Activated CD8-positive, alpha-beta T cell treated with anti-CD3 and anti-CD28 coated beads for 36 hours (primary cell): Measurements from ENCODE around the gene UGT8. TPM values are rescaled to one million over a fixed set of nuclear protein-coding genes. Genes with fewer than 3 reads are reported as not detected.

ENCODE experiments used
- ATAC-seq: fragments of 200-7000 bp; cut with Tn5 transposase; one replicate; pipeline ENCODE4 v1.10.0; 2021; ENCODE audit warnings: mild to moderate bottlenecking, moderate library complexity
- CTCF ChIA-PET: fragments of 350-600 bp; sonication (Branson Sonifier 250); formaldehyde crosslinking; loops from one replicate; lab custom pipeline; 2021; ENCODE audit warnings: antibody characterized with exemption; lab: Charles Lee
- POLR2A ChIA-PET: fragments of 350-600 bp; sonication (Branson Sonifier 250); formaldehyde crosslinking; loops from one replicate; lab custom pipeline; 2021; ENCODE audit warnings: antibody characterized with exemption; lab: Charles Lee
- DNase-seq: peaks from one replicate; pipeline ENCODE4 v3.0.0-alpha.2; 2020
- H3K27ac Mint-ChIP-seq: one replicate; pipeline ENCODE4 v1.8.0; 2021; ENCODE audit warnings: mild to moderate bottlenecking, mixed read lengths
- H3K27me3 Mint-ChIP-seq: one replicate; pipeline ENCODE4 v1.8.0; 2021; ENCODE audit warnings: mixed read lengths
- H3K36me3 Mint-ChIP-seq: one replicate; pipeline ENCODE4 v1.8.0; 2021; ENCODE audit warnings: low read depth, mixed read lengths
- H3K4me1 Mint-ChIP-seq: one replicate; pipeline ENCODE4 v1.8.0; 2021; ENCODE audit warnings: low read depth, mixed read lengths
- H3K4me3 Mint-ChIP-seq: one replicate; pipeline ENCODE4 v1.8.0; 2021; ENCODE audit warnings: mild to moderate bottlenecking, moderate library complexity, mixed read lengths
- H3K9me3 Mint-ChIP-seq: one replicate; pipeline ENCODE4 v1.8.0; 2021; ENCODE audit warnings: mixed read lengths
- intact Hi-C: fragments of 100-400 bp; cut with micrococcal nuclease; formaldehyde crosslinking; loops from one replicate; pipeline ENCODE4 v1.10.0; 2022
- total RNA-seq, 2 experiments: library from RNA; stranded (reverse); gene quantifications; one replicate each; pipeline ENCODE4 v1.2.3, GENCODE V29; 2021
- TF ChIP-seq, protein P1 (sequence below): fragments of 200-600 bp; IDR thresholded peaks from one replicate; pipeline ENCODE4 v1.8.0; 2022; ENCODE audit warnings: antibody characterized with exemption, mild to moderate bottlenecking

The UGT8 gene
- total RNA-seq, 2 experiments from 2014 or later, result 0.07 to 0.14 TPM

DNA sequence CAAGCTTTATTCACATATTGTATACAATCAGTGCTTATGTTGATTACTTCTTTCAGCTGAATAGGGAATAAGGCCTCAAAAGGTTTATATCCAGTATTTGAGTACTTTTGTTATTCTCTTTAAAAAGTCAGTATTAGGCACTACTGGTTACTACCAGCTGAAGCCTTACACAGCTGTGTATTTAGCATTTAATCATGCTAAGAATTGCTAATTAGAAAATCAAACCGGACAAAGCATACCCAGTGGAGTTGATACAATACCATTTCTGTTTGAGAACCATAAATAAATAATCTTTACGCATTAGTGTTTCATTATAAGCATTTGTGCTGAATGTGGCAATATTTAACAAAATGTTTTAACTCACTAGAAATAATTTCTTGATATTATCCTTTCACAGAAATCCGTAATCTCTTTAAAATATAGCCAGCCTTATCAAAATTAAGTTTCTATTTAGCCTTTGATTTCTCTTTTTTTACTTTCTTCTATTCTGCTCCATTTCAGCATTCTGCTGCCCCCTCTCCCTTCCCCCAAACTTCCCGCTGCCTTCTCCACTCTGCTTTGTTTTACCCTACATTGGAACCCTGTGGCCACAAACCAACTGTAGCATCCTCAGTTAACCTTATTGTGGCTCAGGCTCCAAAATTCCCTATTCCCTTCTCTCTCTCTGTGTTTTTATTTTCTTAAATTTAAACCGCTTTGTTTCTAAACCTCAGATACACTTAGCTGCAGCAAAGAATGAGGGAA, 37.8 kb downstream of the UGT8 start:
- CTCF ChIA-PET, result no interaction called here
- intact Hi-C loops, result no loop called here
- Mint-ChIP-seq H3K27me3 (peaks cover under 1% of the 10 kb centered on the region), H3K4me3 (no peak overlapping the region), H3K36me3 (no peaks in the 10 kb centered on the region), H3K4me1 (no peaks in the 10 kb centered on the region), H3K27ac (no peak overlapping the region), H3K9me3 (no peaks in the 10 kb centered on the region)
- POLR2A ChIA-PET, result no interaction called here
- TF ChIP-seq, protein P1, sequence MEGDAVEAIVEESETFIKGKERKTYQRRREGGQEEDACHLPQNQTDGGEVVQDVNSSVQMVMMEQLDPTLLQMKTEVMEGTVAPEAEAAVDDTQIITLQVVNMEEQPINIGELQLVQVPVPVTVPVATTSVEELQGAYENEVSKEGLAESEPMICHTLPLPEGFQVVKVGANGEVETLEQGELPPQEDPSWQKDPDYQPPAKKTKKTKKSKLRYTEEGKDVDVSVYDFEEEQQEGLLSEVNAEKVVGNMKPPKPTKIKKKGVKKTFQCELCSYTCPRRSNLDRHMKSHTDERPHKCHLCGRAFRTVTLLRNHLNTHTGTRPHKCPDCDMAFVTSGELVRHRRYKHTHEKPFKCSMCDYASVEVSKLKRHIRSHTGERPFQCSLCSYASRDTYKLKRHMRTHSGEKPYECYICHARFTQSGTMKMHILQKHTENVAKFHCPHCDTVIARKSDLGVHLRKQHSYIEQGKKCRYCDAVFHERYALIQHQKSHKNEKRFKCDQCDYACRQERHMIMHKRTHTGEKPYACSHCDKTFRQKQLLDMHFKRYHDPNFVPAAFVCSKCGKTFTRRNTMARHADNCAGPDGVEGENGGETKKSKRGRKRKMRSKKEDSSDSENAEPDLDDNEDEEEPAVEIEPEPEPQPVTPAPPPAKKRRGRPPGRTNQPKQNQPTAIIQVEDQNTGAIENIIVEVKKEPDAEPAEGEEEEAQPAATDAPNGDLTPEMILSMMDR, result no peak
- no peak for DNase-seq
- no peak for ATAC-seq

DNA sequence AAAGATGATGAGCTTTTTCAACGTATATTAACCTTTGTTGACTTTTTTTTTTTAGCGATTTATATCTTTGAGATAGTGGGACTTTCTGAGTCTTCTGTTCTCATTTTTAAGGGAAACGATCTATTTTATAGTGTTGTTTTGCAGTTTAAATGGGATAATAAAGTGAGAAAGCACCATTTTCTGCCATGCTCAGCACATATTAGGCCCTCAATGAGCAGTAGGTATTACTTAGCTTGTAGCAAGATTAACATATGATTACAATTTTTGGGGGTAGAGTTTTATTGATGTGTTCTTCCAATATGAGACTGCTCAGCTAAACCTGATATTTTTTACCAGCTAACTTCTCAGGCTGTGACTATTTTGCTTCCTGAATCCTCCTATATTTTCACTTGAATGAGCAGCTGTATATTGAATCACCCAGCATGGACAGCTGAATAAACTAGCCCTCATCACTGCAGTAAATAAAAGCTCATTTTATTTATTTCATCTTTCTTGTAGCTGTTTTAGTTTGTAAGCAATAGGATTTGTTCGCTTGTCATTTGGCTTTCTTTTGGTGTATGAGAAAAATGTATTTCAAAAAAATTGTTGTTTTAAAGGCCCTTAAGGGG, 43.7 kb downstream of the UGT8 start:
- H3K36me3 Mint-ChIP-seq, result no peaks in the 10 kb centered on the region
- ChIA-PET CTCF (interaction anchor here (0.7 to 0.9 kb wide), 2 partner anchors 16 to 258 kb away, joined by 3 read pairs; no protein-coding TSS in a partner anchor), POLR2A (no interaction called here)
- DNase-seq (no peak), ATAC-seq (no peak)
- H3K4me3 Mint-ChIP-seq, result no peak overlapping the region
- intact Hi-C loops, result no loop called here
- peaks cover 5% of the 10 kb centered on the region for H3K27me3 Mint-ChIP-seq
- H3K27ac Mint-ChIP-seq, result no peak overlapping the region
- TF ChIP-seq, protein P1, result no peak
- no peaks in the 10 kb centered on the region for H3K9me3 Mint-ChIP-seq
- H3K4me1 Mint-ChIP-seq, result no peaks in the 10 kb centered on the region

DNA sequence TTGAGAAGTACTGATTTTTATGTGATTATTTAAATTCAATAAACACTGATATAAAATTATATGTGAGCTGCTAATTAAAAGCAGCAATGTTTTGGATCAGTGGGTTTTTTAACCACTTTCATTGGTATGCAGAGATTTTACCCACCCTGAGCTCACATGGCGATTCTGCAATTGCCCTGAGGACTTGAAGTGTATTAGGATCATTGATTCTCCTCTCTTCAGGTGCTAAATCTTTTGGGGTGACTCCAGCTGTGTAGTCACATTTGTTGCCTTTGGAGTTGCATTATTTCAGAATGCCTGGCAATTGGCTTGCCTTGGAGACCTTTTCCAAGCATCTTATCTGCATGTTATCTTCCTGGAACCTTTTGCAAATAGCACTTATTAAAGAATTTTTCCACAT, 51.3 kb downstream of the UGT8 start:
- ATAC-seq (no peak), DNase-seq (no peak)
- ChIA-PET POLR2A (no interaction called here), CTCF (interaction anchor here (1.6 kb wide), 1 partner anchor 9 kb away, joined by 7 read pairs; no protein-coding TSS in a partner anchor)
- Mint-ChIP-seq H3K27me3 (peaks cover 4% of the 10 kb centered on the region), H3K27ac (no peak overlapping the region), H3K36me3 (no peaks in the 10 kb centered on the region), H3K4me3 (no peak overlapping the region), H3K9me3 (no peaks in the 10 kb centered on the region), H3K4me1 (no peaks in the 10 kb centered on the region)
- TF ChIP-seq, protein P1, result no peak
- intact Hi-C loops, result no loop called here

DNA sequence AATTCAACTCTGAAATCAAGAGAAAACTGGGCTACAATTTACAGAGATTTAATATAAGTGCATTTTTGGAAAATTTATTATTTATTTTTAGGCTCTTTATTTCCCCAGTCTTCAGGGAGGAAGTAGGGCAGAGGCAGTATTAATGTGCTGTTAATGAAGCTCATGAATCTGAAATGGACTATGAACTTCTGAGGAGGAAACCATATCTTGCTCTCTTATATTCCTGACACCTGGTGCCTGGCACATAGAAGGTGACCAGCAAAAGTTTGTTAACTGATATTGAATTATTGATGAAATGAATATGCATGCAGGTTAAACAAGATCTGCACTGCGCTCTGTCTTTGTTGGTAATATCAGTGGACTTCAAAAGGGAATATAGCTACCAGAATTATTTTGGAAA, 55.1 kb downstream of the UGT8 start:
- intact Hi-C loops, result no loop called here
- no peaks in the 10 kb centered on the region for H3K9me3 Mint-ChIP-seq
- TF ChIP-seq, protein P1, result no peak
- ChIA-PET CTCF (no interaction called here), POLR2A (no interaction called here)
- ATAC-seq, result no peak
- DNase-seq, result no peak
- H3K4me1 Mint-ChIP-seq, result no peaks in the 10 kb centered on the region
- no peak overlapping the region for H3K4me3 Mint-ChIP-seq
- no peaks in the 10 kb centered on the region for H3K36me3 Mint-ChIP-seq
- no peak overlapping the region for H3K27ac Mint-ChIP-seq
- H3K27me3 Mint-ChIP-seq, result peaks cover 15% of the 10 kb centered on the region

DNA sequence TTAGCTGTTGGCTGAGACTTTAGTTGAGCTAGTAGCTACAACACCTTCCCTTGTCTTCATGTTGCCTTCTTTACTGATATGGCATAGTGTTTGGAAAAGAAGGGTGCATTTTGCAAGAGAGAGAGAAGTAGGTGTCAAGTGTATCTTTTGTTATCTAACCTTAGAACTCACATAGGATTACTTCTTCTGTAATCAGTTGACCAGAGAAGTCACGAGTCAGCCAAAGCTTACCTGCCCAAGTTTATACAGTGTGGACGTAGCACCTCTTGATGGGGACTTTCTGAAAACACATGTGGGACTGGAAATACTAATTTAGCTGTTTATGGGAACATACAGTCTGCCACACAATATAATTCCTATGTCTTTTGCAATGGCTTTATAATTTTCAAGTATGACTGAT, 56.0 kb downstream of the UGT8 start:
- CTCF ChIA-PET, result no interaction called here
- intact Hi-C loops, result no loop called here
- ATAC-seq (no peak), DNase-seq (no peak)
- Mint-ChIP-seq H3K9me3 (no peaks in the 10 kb centered on the region), H3K4me1 (no peaks in the 10 kb centered on the region), H3K27me3 (peaks cover 20% of the 10 kb centered on the region), H3K27ac (no peak overlapping the region), H3K36me3 (no peaks in the 10 kb centered on the region), H3K4me3 (no peak overlapping the region)
- TF ChIP-seq, protein P1, result no peak
- POLR2A ChIA-PET, result no interaction called here
